ENCODE results near the gene LRRC7.

DNA sequence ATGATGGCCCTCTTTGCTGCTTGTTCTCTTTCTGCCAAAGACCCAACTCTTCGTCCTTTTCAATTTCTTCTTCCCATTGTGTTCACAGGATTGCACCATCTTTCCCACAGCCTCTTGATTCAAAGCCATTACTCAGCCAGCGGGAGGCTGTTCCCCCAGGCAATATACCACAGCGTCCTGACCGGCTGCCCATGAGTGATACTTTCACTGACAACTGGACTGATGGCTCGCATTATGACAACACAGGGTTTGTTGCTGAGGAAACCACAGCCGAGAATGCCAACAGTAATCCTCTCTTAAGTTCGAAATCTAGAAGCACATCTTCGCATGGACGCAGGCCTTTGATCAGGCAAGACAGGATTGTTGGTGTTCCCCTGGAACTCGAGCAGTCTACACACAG is 470.3 kb downstream of the LRRC7 start:
- TF ChIP-seq, protein P1, sequence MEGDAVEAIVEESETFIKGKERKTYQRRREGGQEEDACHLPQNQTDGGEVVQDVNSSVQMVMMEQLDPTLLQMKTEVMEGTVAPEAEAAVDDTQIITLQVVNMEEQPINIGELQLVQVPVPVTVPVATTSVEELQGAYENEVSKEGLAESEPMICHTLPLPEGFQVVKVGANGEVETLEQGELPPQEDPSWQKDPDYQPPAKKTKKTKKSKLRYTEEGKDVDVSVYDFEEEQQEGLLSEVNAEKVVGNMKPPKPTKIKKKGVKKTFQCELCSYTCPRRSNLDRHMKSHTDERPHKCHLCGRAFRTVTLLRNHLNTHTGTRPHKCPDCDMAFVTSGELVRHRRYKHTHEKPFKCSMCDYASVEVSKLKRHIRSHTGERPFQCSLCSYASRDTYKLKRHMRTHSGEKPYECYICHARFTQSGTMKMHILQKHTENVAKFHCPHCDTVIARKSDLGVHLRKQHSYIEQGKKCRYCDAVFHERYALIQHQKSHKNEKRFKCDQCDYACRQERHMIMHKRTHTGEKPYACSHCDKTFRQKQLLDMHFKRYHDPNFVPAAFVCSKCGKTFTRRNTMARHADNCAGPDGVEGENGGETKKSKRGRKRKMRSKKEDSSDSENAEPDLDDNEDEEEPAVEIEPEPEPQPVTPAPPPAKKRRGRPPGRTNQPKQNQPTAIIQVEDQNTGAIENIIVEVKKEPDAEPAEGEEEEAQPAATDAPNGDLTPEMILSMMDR (IDR thresholded peaks at IDR 0.05; ENCODE audit: low read length): no peak
- TF ChIP-seq EZH2 (optimal IDR thresholded peaks at IDR 0.05; ENCODE audit: low read depth, low read length): no peak
